ENCODE data around the gene CNTN5. TPM values are rescaled to one million over a fixed set of nuclear protein-coding genes. Genes with fewer than 3 reads are reported as not detected.

The CNTN5 gene
- total RNA-seq, 2 experiments from 2014 or later, result not detected

- Mint-ChIP-seq H3K4me1 (ENCODE audit: low read depth) (no peaks in the 10 kb centered on the region), H3K9me3 (peaks cover 11% of the 10 kb centered on the region), H3K27ac (no peak overlapping the region), H3K4me3 (no peak overlapping the region), H3K27me3 (no peaks in the 10 kb centered on the region), H3K36me3 (ENCODE audit: low read depth) (no peaks in the 10 kb centered on the region)
- no peak for ATAC-seq (ENCODE audit: poor library complexity)
- POLR2A ChIA-PET, result no interaction called here
- intact Hi-C loops (cut with DNase I, micrococcal nuclease), result no loop called here
- Histone ChIP-seq H3K9me3 (ENCODE audit: control insufficient read depth in 1 of 2, insufficient read depth in 1 of 2, low read length in 2 of 2) (peaks cover 0 to 3% of the 10 kb centered on the region in 2 experiments), H3K27me3 (ENCODE audit: control insufficient read depth in 1 of 2, insufficient read depth in 2 of 2, low read length in 2 of 2) (no peaks in the 10 kb centered on the region), H3K36me3 (ENCODE audit: insufficient read depth, low read length) (no peaks in the 10 kb centered on the region), H3K4me1 (ENCODE audit: insufficient read depth, low read length) (no peaks in the 10 kb centered on the region), H3K4me3 (ENCODE audit: low read length) (no peak overlapping the region), H3K27ac (ENCODE audit: low read depth in 1 of 2, low read length in 2 of 2) (no peak overlapping the region)
- CTCF ChIA-PET, result no interaction called here
- no peak for DNase-seq
- TF ChIP-seq CTCF (IDR thresholded peaks at IDR 0.05), result no peak
Measured at GRCh38 chr11:99759787-99760186, 739.0 kb downstream of the CNTN5 start.

- intact Hi-C loops (cut with DNase I, micrococcal nuclease), result no loop called here
- DNase-seq, result no peak
- Mint-ChIP-seq H3K36me3 (ENCODE audit: low read depth) (no peaks in the 10 kb centered on the region), H3K9me3 (peaks cover 6% of the 10 kb centered on the region), H3K27me3 (no peaks in the 10 kb centered on the region), H3K4me1 (ENCODE audit: low read depth) (no peaks in the 10 kb centered on the region), H3K4me3 (no peak overlapping the region), H3K27ac (no peak overlapping the region)
- ATAC-seq (ENCODE audit: poor library complexity), result no peak
- H3K4me3 ChIP-seq (ENCODE audit: low read length), result no peak overlapping the region
- no peaks in the 10 kb centered on the region for H3K36me3 ChIP-seq (ENCODE audit: insufficient read depth, low read length)
- ChIA-PET POLR2A (no interaction called here), CTCF (no interaction called here)
- no peaks in the 10 kb centered on the region for H3K27me3 ChIP-seq (ENCODE audit: control insufficient read depth in 1 of 2, insufficient read depth in 2 of 2, low read length in 2 of 2)
- H3K9me3 ChIP-seq (ENCODE audit: control insufficient read depth in 1 of 2, insufficient read depth in 1 of 2, low read length in 2 of 2), result peaks cover 0 to 3% of the 10 kb centered on the region in 2 experiments
- no peak for TF ChIP-seq CTCF (IDR thresholded peaks at IDR 0.05)
- H3K4me1 ChIP-seq (ENCODE audit: insufficient read depth, low read length), result no peaks in the 10 kb centered on the region
- no peak overlapping the region for H3K27ac ChIP-seq (ENCODE audit: low read depth in 1 of 2, low read length in 2 of 2)
Measured at GRCh38 chr11:99766811-99767210, 746.1 kb downstream of the CNTN5 start.

- intact Hi-C loops (cut with DNase I, micrococcal nuclease), result no loop called here
- Mint-ChIP-seq H3K4me1 (ENCODE audit: low read depth) (no peaks in the 10 kb centered on the region), H3K27ac (no peak overlapping the region), H3K4me3 (no peak overlapping the region), H3K27me3 (no peaks in the 10 kb centered on the region), H3K36me3 (ENCODE audit: low read depth) (no peaks in the 10 kb centered on the region), H3K9me3 (peaks cover 2% of the 10 kb centered on the region)
- no peak overlapping the region for H3K27ac ChIP-seq (ENCODE audit: low read depth in 1 of 2, low read length in 2 of 2)
- POLR2A ChIA-PET, result no interaction called here
- H3K27me3 ChIP-seq (ENCODE audit: control insufficient read depth in 1 of 2, insufficient read depth in 2 of 2, low read length in 2 of 2), result no peaks in the 10 kb centered on the region
- CTCF ChIA-PET, result no interaction called here
- no peak overlapping the region for H3K4me3 ChIP-seq (ENCODE audit: low read length)
- no peaks in the 10 kb centered on the region for H3K4me1 ChIP-seq (ENCODE audit: insufficient read depth, low read length)
- H3K9me3 ChIP-seq (ENCODE audit: control insufficient read depth in 1 of 2, insufficient read depth in 1 of 2, low read length in 2 of 2), result no peaks in the 10 kb centered on the region
- no peaks in the 10 kb centered on the region for H3K36me3 ChIP-seq (ENCODE audit: insufficient read depth, low read length)
- DNase-seq, result no peak
- ATAC-seq (ENCODE audit: poor library complexity), result no peak
- no peak for TF ChIP-seq CTCF (IDR thresholded peaks at IDR 0.05)
Measured at GRCh38 chr11:99773646-99774045, 752.9 kb downstream of the CNTN5 start.

All from CD4-positive, alpha-beta T cell (primary cell).